ENCODE data around the gene UPB1.

DNA sequence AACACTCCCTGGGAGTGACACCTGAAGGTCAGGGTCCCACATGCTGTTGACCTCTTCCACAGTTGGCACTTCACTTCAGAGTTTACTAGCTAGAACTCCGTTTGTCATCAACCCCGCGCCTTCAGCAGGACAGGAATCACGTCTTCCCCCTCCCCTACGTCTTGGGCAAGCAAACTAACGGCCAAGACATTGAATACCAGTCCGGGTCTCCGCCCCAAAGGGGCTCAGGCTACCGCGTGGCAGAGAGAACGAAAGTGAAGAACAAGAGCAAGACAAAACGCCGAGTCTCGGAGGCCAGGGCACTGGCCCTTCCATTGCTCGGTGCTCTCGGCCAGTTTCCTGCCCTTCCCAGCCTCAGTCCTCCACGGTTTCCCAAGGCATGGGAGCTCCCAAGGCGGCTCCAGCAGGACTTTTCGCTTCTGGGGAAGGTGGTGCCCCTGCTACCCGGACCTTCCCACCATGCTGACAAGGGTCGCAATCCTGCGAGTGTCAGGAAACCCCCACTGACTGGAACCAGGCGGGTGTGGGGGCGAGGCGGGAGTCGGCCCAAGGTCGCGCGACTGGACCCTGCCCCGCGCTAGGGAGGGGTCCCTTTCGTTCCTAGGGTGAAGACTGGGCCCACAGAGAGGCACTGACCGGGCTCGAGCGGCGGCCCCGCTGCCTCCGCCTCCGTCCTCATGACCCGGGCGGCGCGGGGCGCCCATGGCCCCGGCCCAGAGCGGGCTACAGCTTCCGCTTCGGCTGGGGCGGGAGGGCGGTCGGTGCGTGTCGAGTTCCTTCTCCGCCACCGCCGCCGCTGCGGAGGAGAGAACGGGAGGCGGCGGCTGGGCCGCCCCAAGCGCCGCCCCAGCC lies 59.4 kb downstream of the UPB1 start, which contains the start of gene GUCD1:
- TF ChIP-seq, protein P1, sequence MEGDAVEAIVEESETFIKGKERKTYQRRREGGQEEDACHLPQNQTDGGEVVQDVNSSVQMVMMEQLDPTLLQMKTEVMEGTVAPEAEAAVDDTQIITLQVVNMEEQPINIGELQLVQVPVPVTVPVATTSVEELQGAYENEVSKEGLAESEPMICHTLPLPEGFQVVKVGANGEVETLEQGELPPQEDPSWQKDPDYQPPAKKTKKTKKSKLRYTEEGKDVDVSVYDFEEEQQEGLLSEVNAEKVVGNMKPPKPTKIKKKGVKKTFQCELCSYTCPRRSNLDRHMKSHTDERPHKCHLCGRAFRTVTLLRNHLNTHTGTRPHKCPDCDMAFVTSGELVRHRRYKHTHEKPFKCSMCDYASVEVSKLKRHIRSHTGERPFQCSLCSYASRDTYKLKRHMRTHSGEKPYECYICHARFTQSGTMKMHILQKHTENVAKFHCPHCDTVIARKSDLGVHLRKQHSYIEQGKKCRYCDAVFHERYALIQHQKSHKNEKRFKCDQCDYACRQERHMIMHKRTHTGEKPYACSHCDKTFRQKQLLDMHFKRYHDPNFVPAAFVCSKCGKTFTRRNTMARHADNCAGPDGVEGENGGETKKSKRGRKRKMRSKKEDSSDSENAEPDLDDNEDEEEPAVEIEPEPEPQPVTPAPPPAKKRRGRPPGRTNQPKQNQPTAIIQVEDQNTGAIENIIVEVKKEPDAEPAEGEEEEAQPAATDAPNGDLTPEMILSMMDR (conservative IDR thresholded peaks at IDR 0.05; ENCODE audit: low read length): no peak
- TF ChIP-seq EZH2phosphoT487 (IDR thresholded peaks at IDR 0.05; ENCODE audit: borderline replicate concordance): no peak
